Stimulated activated CD8-positive, alpha-beta memory T cell treated with anti-CD3 and anti-CD28 coated beads, Interleukin-7, amount 100 ng/mL, for 24 hours (primary cell): Measurements from ENCODE around the gene NINJ1.
"Not testable (repeated sequence)": the region's sequence is repeated elsewhere in the genome, so short reads cannot be mapped to it uniquely, and the experiment has no call there.

Experiments used
- DNase-seq: peaks from one replicate; pipeline ENCODE4 v3.0.0-alpha.2; 2020; ENCODE audit warnings: low read depth

Gene NINJ1

GRCh38 chr9:93118863-93119702, 15.0 kb downstream of the NINJ1 start:
- no peak for DNase-seq

GRCh38 chr9:93117924-93118862, 15.9 kb downstream of the NINJ1 start:
- DNase-seq, result no peak

DNA sequence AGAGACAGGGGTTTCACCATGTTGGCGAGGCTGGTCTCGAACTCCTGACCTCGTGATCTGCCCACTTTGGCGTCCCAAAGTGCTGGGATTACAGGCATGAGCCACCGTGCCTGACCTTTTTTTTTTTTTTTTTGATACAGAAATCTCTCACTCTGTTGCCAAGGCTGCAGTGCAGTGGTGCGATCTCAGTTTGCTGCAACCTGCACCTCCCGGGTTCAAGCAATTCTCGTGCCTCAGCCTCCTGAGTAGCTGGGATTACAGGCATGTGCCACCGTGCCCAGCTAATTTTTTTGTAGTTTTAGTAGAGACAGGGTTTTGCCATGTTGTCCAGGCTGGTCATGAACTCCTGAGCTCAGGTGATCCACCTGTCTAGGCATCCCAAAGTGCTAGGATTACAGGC, 16.5 kb downstream of the NINJ1 start:
- not testable (repeated sequence) for DNase-seq

- no peak for DNase-seq
Observed at GRCh38 chr9:93116072-93116961, 17.7 kb downstream of the NINJ1 start.

- DNase-seq, result no peak
Observed at GRCh38 chr9:93115486-93116071, 18.5 kb downstream of the NINJ1 start.

GRCh38 chr9:93114984-93115335, 19.1 kb downstream of the NINJ1 start:
- DNase-seq, result no peak

DNA sequence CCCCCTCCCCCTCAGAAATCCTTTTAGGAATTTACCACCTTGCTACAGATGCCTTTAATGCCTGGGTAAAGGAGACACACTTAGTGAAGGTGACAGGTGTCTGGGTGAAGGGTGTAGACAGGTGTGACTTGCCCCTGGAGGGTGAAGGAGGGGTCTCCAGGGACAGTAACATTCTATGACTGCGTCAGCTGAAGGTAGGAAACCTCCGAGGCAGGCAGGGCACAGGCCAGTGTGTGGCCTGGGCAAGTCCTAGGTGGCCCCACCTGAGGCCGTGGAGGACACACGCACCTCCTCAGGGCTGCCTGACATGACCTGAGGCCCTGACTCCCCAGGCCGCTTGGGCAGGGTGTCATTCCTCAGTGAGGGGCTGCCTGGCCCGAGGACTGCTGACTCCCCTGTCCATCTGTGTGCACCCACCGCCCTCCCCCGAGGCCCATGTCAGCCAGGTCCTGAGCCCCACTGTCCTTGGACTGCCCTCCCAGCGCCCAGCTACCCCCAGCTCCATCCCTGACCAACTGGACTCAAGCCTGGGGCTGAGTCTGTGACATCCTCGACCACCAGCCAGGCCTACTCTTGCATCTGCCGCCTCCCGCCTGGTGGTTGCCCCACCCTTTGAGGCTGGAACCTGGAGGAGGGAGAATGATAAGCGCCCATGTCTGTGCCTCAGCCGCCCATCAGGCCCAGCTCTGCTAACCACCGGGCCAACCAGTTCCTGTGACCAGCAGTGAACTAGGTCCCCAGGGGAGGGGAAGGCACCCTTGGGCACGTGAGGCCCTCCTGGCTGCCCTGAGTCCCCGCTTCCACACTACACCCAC, 19.7 kb downstream of the NINJ1 start:
- DNase-seq, result no peak

- no peak for DNase-seq
Observed at GRCh38 chr9:93112864-93113389, 21.1 kb downstream of the NINJ1 start.

- no peak for DNase-seq
Observed at GRCh38 chr9:93112116-93112863, 21.8 kb downstream of the NINJ1 start.

GRCh38 chr9:93111371-93112115, 22.5 kb downstream of the NINJ1 start:
- DNase-seq, result no peak

GRCh38 chr9:93111001-93111370, 23.1 kb downstream of the NINJ1 start:
- no peak for DNase-seq

GRCh38 chr9:93110311-93110855, 23.7 kb downstream of the NINJ1 start:
- no peak for DNase-seq

GRCh38 chr9:93108291-93109041, 25.6 kb downstream of the NINJ1 start:
- DNase-seq, result no peak

GRCh38 chr9:93107825-93108161, 26.3 kb downstream of the NINJ1 start:
- no peak for DNase-seq

DNA sequence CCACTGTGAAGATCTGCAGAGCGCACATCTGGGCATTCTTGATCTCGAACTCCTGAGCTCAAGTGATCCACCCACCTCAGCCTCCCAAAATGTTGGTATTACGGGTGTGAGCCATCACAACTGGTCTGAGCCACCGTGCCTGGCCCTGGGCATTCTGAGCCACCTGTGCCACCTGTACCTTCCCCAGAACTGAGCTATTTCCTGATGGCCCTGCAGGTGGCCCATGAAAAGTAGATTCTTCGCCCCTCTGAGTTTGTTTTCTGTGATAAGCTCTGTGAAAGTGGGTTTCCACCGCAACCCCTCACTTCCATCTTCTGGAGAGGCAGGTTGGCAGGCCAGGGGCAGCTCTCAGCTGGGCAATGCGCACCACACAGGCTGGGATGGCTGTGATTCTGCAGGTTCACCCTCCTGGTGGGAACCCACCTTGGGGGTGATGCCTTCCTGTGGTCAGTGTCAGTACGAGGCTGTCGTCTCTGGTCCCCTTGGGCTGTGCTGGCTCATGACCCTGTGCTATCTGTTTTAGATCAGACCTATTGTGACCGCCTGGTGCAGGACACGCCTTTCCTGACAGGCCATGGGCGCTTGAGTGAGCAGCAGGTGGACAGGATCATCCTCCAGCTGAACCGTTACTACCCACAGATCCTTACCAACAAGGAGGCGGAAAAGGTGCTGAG, 26.8 kb downstream of the NINJ1 start:
- no peak for DNase-seq

GRCh38 chr9:93105620-93106019, 28.4 kb downstream of the NINJ1 start:
- DNase-seq, result no peak

DNA sequence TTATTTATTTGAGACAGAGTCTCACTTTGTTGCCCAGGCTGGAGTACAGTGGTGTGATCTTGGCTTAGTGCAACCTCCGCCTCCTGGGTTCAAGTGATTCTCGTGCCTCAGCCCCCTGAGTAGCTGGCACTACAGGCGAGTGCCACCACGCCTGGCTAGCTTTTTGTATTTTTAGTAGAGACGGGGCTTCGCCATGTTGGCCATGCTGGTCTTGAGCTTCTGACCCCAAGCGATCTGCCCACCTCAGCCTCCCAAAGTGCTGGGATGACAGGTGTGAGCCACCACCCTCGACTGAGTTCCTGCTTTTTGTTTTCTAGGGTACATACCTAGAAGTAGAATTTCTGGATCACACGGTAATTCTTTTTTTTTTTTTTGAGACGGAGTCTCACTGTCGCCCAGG, 33.0 kb downstream of the NINJ1 start:
- not testable (repeated sequence) for DNase-seq

DNA sequence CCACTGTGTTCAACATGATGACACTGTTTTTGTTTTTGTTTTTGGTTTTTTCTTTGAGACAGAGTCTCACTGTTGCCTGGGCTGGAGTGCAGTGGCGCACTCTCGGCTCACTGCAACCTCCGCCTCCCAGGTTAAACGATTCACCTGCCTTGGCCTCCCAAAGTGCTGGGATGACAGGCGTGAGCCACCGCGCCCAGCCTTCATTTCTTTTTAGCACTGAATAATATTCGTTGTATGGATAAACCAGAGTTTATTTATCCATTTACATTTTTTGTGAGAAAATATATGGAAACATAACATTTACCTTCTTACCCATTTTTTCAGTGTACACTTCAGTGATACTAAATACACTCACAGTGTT, 33.8 kb downstream of the NINJ1 start:
- DNase-seq, result no peak
